HEK293 (cell line): Measurements from ENCODE around the gene MYOM3.

Experiments
- BCL6B ChIP-seq: fragments of 450-650 bp; formaldehyde crosslinking; IDR thresholded peaks from 2 replicates; pipeline ENCODE4 v1.5.1; 2017; ENCODE audit warnings: missing biosample characterization, missing genetic modification characterization
- CTCF ChIP-seq: fragments of 450-650 bp; formaldehyde crosslinking; IDR thresholded peaks from 2 replicates; pipeline ENCODE4 v1.5.1; 2016; ENCODE audit warnings: missing biosample characterization, missing genetic modification characterization
- HOXD13 ChIP-seq: sonication (generic); formaldehyde crosslinking; IDR thresholded peaks from 2 replicates; pipeline ENCODE4 v1.8.0; 2022; ENCODE audit warnings: missing genetic modification reagents, borderline replicate concordance
- ZNF174 ChIP-seq: fragments of 450-650 bp; formaldehyde crosslinking; IDR thresholded peaks from 2 replicates; pipeline ENCODE4 v1.5.0; 2017; ENCODE audit warnings: missing biosample characterization, mild to moderate bottlenecking, missing genetic modification characterization
- ZNF302 ChIP-seq: fragments of 450-650 bp; formaldehyde crosslinking; IDR thresholded peaks from 2 replicates; pipeline ENCODE4 v1.5.1; 2016; ENCODE audit warnings: missing biosample characterization, missing genetic modification characterization, low read depth
- ZNF510 ChIP-seq: fragments of 450-650 bp; formaldehyde crosslinking; IDR thresholded peaks from 2 replicates; pipeline ENCODE4 v1.5.1; 2018; ENCODE audit warnings: mild to moderate bottlenecking, missing genetic modification characterization, missing biosample characterization; ENCODE audit not compliant: insufficient replicate concordance
- ZNF544 ChIP-seq: fragments of 450-650 bp; formaldehyde crosslinking; IDR thresholded peaks from 2 replicates; pipeline ENCODE4 v1.5.0; 2017; ENCODE audit warnings: missing biosample characterization, missing genetic modification characterization
- ZNF558 ChIP-seq: fragments of 450-650 bp; formaldehyde crosslinking; IDR thresholded peaks from 2 replicates; pipeline ENCODE4 v1.5.1; 2016; ENCODE audit warnings: missing biosample characterization, missing genetic modification characterization
- ZNF629 ChIP-seq: fragments of 450-650 bp; formaldehyde crosslinking; IDR thresholded peaks from 2 replicates; pipeline ENCODE4 v1.5.1; 2017; ENCODE audit warnings: missing biosample characterization, missing genetic modification characterization
- ZNF776 ChIP-seq: fragments of 450-650 bp; formaldehyde crosslinking; IDR thresholded peaks from 2 replicates; pipeline ENCODE4 v1.5.0; 2017; ENCODE audit warnings: missing biosample characterization, missing genetic modification characterization, borderline replicate concordance
- ZSCAN18 ChIP-seq: fragments of 450-650 bp; formaldehyde crosslinking; IDR thresholded peaks from 2 replicates; pipeline ENCODE4 v1.5.1; 2016; ENCODE audit warnings: missing biosample characterization, missing genetic modification characterization
- TF ChIP-seq, protein P1 (sequence below): fragments of 450-650 bp; formaldehyde crosslinking; IDR thresholded peaks from 2 replicates; pipeline ENCODE4 v1.5.1; 2016; ENCODE audit warnings: missing biosample characterization, missing genetic modification characterization
- TF ChIP-seq, protein P2 (sequence below): fragments of 450-650 bp; formaldehyde crosslinking; IDR thresholded peaks from 2 replicates; pipeline ENCODE4 v1.5.1; 2016; ENCODE audit warnings: missing biosample characterization, missing genetic modification characterization

- TF ChIP-seq ZNF302 (tag by site-specific recombination) (no peak), ZNF629 (tag by site-specific recombination) (no peak), HOXD13 (CRISPR knock-in tag) (no peak), ZNF776 (tag by site-specific recombination) (no peak), CTCF (tag by site-specific recombination) (no peak), BCL6B (tag by site-specific recombination) (no peak), ZNF510 (no peak), ZNF558 (tag by site-specific recombination) (no peak), ZNF544 (no peak), ZNF174 (tag by site-specific recombination) (no peak), ZSCAN18 (no peak)
- TF ChIP-seq, protein P1, sequence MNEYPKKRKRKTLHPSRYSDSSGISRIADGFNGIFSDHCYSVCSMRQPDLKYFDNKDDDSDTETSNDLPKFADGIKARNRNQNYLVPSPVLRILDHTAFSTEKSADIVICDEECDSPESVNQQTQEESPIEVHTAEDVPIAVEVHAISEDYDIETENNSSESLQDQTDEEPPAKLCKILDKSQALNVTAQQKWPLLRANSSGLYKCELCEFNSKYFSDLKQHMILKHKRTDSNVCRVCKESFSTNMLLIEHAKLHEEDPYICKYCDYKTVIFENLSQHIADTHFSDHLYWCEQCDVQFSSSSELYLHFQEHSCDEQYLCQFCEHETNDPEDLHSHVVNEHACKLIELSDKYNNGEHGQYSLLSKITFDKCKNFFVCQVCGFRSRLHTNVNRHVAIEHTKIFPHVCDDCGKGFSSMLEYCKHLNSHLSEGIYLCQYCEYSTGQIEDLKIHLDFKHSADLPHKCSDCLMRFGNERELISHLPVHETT (tag by site-specific recombination), result no peak
- TF ChIP-seq, protein P2, sequence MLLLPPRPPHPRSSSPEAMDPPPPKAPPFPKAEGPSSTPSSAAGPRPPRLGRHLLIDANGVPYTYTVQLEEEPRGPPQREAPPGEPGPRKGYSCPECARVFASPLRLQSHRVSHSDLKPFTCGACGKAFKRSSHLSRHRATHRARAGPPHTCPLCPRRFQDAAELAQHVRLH (tag by site-specific recombination), result no peak
These were observed 8.1 kb downstream of the MYOM3 start for GRCh38 chr1:24103879-24104278.
